ENCODE measurements around the gene LIG3.
A peak's percentile ranks its signal among the peaks of the same experiment; 100 is the strongest.

Gene LIG3

GRCh38 chr17:35052780-35053179, 72.5 kb downstream of the LIG3 start:
- in situ Hi-C loops (cut with HindIII; ENCODE audit: low pct_unique_long_range_greater_than_20kb, low sequenced_read_pairs), result no loop called here
- no peak for TF ChIP-seq JUND (IDR thresholded peaks at IDR 0.05; ENCODE audit: low read depth)
- DNase-seq (ENCODE audit: low read depth in 1 of 2, low spot score in 1 of 2), result no peak

- in situ Hi-C loops (cut with HindIII; ENCODE audit: low pct_unique_long_range_greater_than_20kb, low sequenced_read_pairs), result no loop called here
- TF ChIP-seq JUND (IDR thresholded peaks at IDR 0.05; ENCODE audit: low read depth), result no peak
- no peak for DNase-seq (ENCODE audit: low read depth in 1 of 2, low spot score in 1 of 2)
These were observed 72.9 kb downstream of the LIG3 start for GRCh38 chr17:35053204-35053603.

DNA sequence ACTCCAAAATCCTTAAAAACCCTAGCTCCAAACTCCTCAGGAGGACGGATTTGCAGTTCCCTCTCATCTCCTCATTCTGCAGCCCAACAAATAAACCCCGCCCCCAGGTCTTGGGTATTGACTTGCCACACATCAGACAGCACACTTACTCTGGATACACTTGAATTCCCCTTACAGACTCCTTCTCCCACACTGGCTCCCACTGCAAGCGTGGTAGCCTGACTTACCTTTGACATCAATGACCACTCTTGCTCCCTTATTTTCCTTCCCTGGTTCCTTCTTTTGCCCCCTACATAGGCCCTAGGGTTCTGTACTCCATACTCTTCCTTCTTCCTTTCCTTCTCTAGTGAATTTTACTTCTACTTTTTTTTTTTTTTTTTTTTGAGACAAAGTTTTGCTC, 75.7 kb downstream of the LIG3 start:
- no peak for DNase-seq (ENCODE audit: low read depth in 1 of 2, low spot score in 1 of 2)
- TF ChIP-seq JUND (IDR thresholded peaks at IDR 0.05; ENCODE audit: low read depth), result no peak
- in situ Hi-C loops (cut with HindIII; ENCODE audit: low pct_unique_long_range_greater_than_20kb, low sequenced_read_pairs), result no loop called here

- TF ChIP-seq JUND (IDR thresholded peaks at IDR 0.05; ENCODE audit: low read depth), result no peak
- in situ Hi-C loops (cut with HindIII; ENCODE audit: low pct_unique_long_range_greater_than_20kb, low sequenced_read_pairs), result no loop called here
- peak in 1 of 2 experiments; percentile 57 for DNase-seq (ENCODE audit: low read depth in 1 of 2, low spot score in 1 of 2)
These were observed 77.1 kb downstream of the LIG3 start for GRCh38 chr17:35057332-35057915.
